GM12878 (cell line): ENCODE results near the gene CHKA. TPM values are rescaled to one million over a fixed set of nuclear protein-coding genes. Genes with fewer than 3 reads are reported as not detected.

Experiments used
- HDAC6 ChIP-seq: fragments of 200-600 bp; sonication (generic); IDR thresholded peaks from one replicate; pipeline ENCODE4 v1.8.0; 2017; ENCODE audit warnings: antibody characterized with exemption; ENCODE audit not compliant: unreplicated experiment
- IRF4 ChIP-seq: IDR thresholded peaks from 2 replicates; pipeline ENCODE4 v1.6.1; 2011; ENCODE audit warnings: low read depth, low read length
- MEF2A ChIP-seq: IDR thresholded peaks from 2 replicates; pipeline ENCODE4 v1.6.1; 2011; ENCODE audit warnings: low read depth, mild to moderate bottlenecking, low read length, moderate library complexity; ENCODE audit not compliant: insufficient read depth
- MYC ChIP-seq: IDR thresholded peaks from 2 replicates; pipeline ENCODE4 v1.6.1; 2011; ENCODE audit warnings: mild to moderate bottlenecking, low read length, moderate library complexity, inconsistent platforms; ENCODE audit not compliant: insufficient read depth, insufficient replicate concordance, insufficient read length, severe bottlenecking
- NFYB ChIP-seq: IDR thresholded peaks from 2 replicates; pipeline ENCODE4 v1.6.1; 2011; ENCODE audit warnings: low read depth, mild to moderate bottlenecking, low read length, improper control_type of control experiment, moderate library complexity; ENCODE audit not compliant: insufficient read depth
- PML ChIP-seq: IDR thresholded peaks from 2 replicates; pipeline ENCODE4 v1.6.1; 2012; ENCODE audit warnings: low read length, inconsistent platforms
- POU2F2 ChIP-seq: IDR thresholded peaks from 3 replicates; pipeline ENCODE4 v1.6.1; 2011; ENCODE audit warnings: low read depth, mild to moderate bottlenecking, low read length, borderline replicate concordance
- RELA ChIP-seq: fragments of 450-650 bp; IDR thresholded peaks from 2 replicates; pipeline ENCODE4 v1.8.0; 2014; ENCODE audit warnings: borderline replicate concordance; ENCODE audit not compliant: partially characterized antibody
- TCF7 ChIP-seq: IDR thresholded peaks from 2 replicates; pipeline ENCODE4 v1.6.1; 2014; ENCODE audit warnings: antibody characterized with exemption, borderline replicate concordance
- ZNF207 ChIP-seq: fragments of 450-650 bp; IDR thresholded peaks from 2 replicates; pipeline ENCODE4 v1.6.1; 2014; ENCODE audit warnings: antibody characterized with exemption, mild to moderate bottlenecking, borderline replicate concordance
- ZNF217 ChIP-seq: fragments of 450-650 bp; IDR thresholded peaks from 2 replicates; pipeline ENCODE4 v1.6.1; 2017; ENCODE audit warnings: antibody characterized with exemption, mild to moderate bottlenecking
- ZNF622 ChIP-seq: fragments of 450-650 bp; IDR thresholded peaks from 2 replicates; pipeline ENCODE4 v1.6.1; 2017; ENCODE audit warnings: mild to moderate bottlenecking, inconsistent platforms
- polyA plus RNA-seq, 11 experiments: library from polyadenylated mRNA; depleted of rRNA in 4 of 11; unstranded in 6 of 11; stranded (reverse) in 5 of 11; fragments of >200 nt; fragmentation: Nextera tagmentation in 4 of 11; fragmentation: Illumina TruSeq in 1 of 11; extraction: Ambion mirVana in 4 of 11; extraction: Trizol in 1 of 11; gene quantifications; 1 replicate in 1 of 11; 2 replicates in 10 of 11; pipeline versions ENCODE4 v1.2.1 to v1.2.3, GENCODE V29; 2011 to 2016; ENCODE audit warnings: inconsistent platforms in 2 of 11, missing spikeins in 2 of 11, low read depth in 1 of 11
- total RNA-seq, 4 experiments: library from RNA; depleted of rRNA in 3 of 4; stranded (reverse); fragments of >200 nt in 3 of 4; fragmentation: Illumina TruSeq in 1 of 4; extraction: Trizol in 1 of 4; gene quantifications; 2 replicates each; pipeline versions ENCODE4 v1.2.1 to v1.2.3, GENCODE V29; 2013 to 2021
- TF ChIP-seq, protein P1 (sequence below): fragments of 450-650 bp; formaldehyde crosslinking; IDR thresholded peaks from 2 replicates; pipeline ENCODE4 v1.4.0; 2020; ENCODE audit warnings: mild to moderate bottlenecking, moderate library complexity
- TF ChIP-seq, protein P2 (sequence below): IDR thresholded peaks from 2 replicates; pipeline ENCODE4 v1.6.1; 2011; ENCODE audit warnings: borderline replicate concordance, low read depth, mild to moderate bottlenecking, moderate library complexity, low read length; ENCODE audit not compliant: insufficient read depth, poor library complexity, severe bottlenecking
- TF ChIP-seq, protein P3 (sequence below): IDR thresholded peaks from 2 replicates; pipeline ENCODE4 v1.6.1; 2011; ENCODE audit warnings: low read depth, low read length, improper control_type of control experiment, borderline replicate concordance
- TF ChIP-seq, protein P4 (sequence below): fragments of 450-650 bp; IDR thresholded peaks from 2 replicates; pipeline ENCODE4 v1.6.1; 2016; ENCODE audit warnings: mild to moderate bottlenecking
- TF ChIP-seq, protein P5 (sequence below): fragments of 450-650 bp; IDR thresholded peaks from 2 replicates; pipeline ENCODE4 v1.6.1; 2018; ENCODE audit warnings: borderline replicate concordance, mild to moderate bottlenecking; ENCODE audit not compliant: partially characterized antibody

Gene CHKA
- total and polyA plus RNA-seq, 10 of the 15 experiments (the other 5 are each of a cell fraction or from before 2014, with no cell fraction given), result 5.2 to 29.2 (median 21.2) TPM

DNA sequence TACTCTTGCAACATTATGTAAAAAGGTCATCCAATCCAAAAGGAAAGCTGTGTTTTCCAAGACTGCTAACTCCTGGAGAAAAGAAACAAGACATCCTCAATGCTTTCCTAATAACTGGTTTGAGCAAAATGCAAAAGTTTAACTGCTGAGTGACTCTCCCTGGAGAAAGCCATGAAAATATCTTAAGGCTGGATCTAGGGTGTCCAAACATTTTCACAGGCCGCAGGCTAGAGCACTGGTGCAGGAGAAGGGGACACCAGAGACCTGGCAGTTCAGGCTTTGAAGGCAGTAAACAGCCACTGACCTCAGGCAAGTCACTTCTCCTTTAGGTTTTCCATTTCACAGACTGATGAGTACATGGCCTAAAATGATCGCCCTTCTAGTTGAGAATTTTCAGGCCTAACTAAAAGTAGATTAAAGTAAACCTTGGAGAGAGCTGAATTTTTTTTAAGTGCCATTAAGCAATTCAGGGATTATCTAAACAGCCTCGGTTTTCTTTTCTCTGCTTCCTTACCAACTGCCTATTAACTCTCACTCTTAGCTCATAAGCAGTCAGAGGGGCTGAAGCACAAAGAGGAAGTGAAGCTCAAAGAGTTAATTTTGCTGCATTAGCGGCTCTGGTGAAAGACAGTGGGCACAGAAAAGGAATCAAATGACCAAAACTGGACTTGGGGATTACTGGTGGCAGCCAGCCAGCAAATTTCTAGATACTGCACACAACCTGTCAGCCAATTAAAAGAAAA is 2.3 kb downstream of the CHKA start (continued):
- TF ChIP-seq, protein P1, sequence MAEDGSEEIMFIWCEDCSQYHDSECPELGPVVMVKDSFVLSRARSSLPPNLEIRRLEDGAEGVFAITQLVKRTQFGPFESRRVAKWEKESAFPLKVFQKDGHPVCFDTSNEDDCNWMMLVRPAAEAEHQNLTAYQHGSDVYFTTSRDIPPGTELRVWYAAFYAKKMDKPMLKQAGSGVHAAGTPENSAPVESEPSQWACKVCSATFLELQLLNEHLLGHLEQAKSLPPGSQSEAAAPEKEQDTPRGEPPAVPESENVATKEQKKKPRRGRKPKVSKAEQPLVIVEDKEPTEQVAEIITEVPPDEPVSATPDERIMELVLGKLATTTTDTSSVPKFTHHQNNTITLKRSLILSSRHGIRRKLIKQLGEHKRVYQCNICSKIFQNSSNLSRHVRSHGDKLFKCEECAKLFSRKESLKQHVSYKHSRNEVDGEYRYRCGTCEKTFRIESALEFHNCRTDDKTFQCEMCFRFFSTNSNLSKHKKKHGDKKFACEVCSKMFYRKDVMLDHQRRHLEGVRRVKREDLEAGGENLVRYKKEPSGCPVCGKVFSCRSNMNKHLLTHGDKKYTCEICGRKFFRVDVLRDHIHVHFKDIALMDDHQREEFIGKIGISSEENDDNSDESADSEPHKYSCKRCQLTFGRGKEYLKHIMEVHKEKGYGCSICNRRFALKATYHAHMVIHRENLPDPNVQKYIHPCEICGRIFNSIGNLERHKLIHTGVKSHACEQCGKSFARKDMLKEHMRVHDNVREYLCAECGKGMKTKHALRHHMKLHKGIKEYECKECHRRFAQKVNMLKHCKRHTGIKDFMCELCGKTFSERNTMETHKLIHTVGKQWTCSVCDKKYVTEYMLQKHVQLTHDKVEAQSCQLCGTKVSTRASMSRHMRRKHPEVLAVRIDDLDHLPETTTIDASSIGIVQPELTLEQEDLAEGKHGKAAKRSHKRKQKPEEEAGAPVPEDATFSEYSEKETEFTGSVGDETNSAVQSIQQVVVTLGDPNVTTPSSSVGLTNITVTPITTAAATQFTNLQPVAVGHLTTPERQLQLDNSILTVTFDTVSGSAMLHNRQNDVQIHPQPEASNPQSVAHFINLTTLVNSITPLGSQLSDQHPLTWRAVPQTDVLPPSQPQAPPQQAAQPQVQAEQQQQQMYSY (CRISPR knock-in tag), result no peak
- TF ChIP-seq MYC, result no peak
- no peak for TF ChIP-seq TCF7
- TF ChIP-seq, protein P2, sequence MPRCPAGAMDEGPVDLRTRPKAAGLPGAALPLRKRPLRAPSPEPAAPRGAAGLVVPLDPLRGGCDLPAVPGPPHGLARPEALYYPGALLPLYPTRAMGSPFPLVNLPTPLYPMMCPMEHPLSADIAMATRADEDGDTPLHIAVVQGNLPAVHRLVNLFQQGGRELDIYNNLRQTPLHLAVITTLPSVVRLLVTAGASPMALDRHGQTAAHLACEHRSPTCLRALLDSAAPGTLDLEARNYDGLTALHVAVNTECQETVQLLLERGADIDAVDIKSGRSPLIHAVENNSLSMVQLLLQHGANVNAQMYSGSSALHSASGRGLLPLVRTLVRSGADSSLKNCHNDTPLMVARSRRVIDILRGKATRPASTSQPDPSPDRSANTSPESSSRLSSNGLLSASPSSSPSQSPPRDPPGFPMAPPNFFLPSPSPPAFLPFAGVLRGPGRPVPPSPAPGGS, result no peak
- no peak for TF ChIP-seq MEF2A
- TF ChIP-seq HDAC6, result no peak
- no peak for TF ChIP-seq NFYB
- TF ChIP-seq, protein P3, sequence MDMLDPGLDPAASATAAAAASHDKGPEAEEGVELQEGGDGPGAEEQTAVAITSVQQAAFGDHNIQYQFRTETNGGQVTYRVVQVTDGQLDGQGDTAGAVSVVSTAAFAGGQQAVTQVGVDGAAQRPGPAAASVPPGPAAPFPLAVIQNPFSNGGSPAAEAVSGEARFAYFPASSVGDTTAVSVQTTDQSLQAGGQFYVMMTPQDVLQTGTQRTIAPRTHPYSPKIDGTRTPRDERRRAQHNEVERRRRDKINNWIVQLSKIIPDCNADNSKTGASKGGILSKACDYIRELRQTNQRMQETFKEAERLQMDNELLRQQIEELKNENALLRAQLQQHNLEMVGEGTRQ, result no peak
- peak; percentile 54; the same call in 1 of the 2 replicates for TF ChIP-seq PML
- TF ChIP-seq ZNF217, result no peak
- TF ChIP-seq RELA, result no peak
- TF ChIP-seq ZNF622, result no peak
- no peak for TF ChIP-seq POU2F2
- 0 out of 2 replicates have a peak, but pooled peaks have one; percentile 32 for TF ChIP-seq IRF4
- TF ChIP-seq, protein P4, sequence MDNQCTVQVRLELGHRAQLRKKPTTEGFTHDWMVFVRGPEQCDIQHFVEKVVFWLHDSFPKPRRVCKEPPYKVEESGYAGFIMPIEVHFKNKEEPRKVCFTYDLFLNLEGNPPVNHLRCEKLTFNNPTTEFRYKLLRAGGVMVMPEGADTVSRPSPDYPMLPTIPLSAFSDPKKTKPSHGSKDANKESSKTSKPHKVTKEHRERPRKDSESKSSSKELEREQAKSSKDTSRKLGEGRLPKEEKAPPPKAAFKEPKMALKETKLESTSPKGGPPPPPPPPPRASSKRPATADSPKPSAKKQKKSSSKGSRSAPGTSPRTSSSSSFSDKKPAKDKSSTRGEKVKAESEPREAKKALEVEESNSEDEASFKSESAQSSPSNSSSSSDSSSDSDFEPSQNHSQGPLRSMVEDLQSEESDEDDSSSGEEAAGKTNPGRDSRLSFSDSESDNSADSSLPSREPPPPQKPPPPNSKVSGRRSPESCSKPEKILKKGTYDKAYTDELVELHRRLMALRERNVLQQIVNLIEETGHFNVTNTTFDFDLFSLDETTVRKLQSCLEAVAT, result no peak
- no peak; the same call in 1 of the 2 replicates for TF ChIP-seq ZNF207
- TF ChIP-seq, protein P5, sequence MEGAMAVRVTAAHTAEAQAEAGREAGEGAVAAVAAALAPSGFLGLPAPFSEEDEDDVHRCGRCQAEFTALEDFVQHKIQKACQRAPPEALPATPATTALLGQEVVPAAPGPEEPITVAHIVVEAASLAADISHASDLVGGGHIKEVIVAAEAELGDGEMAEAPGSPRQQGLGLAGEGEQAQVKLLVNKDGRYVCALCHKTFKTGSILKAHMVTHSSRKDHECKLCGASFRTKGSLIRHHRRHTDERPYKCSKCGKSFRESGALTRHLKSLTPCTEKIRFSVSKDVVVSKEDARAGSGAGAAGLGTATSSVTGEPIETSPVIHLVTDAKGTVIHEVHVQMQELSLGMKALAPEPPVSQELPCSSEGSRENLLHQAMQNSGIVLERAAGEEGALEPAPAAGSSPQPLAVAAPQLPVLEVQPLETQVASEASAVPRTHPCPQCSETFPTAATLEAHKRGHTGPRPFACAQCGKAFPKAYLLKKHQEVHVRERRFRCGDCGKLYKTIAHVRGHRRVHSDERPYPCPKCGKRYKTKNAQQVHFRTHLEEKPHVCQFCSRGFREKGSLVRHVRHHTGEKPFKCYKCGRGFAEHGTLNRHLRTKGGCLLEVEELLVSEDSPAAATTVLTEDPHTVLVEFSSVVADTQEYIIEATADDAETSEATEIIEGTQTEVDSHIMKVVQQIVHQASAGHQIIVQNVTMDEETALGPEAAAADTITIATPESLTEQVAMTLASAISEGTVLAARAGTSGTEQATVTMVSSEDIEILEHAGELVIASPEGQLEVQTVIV, result no peak
